Activated T-cell treated with anti-CD3 and anti-CD28 coated beads for 4 hours (primary cell): Measurements from ENCODE around the gene PKNOX2.

Experiments
- DNase-seq: peaks from one replicate; pipeline ENCODE4 v3.0.0-alpha.2; 2020

PKNOX2 gene

GRCh38 chr11:125345421-125346178 lies 181.0 kb downstream of the PKNOX2 start:
- peak; percentile 18 for DNase-seq

- no peak for DNase-seq
These were observed 181.6 kb downstream of the PKNOX2 start for GRCh38 chr11:125346179-125346530.

GRCh38 chr11:125346565-125347260 lies 182.2 kb downstream of the PKNOX2 start:
- DNase-seq: no peak

DNA sequence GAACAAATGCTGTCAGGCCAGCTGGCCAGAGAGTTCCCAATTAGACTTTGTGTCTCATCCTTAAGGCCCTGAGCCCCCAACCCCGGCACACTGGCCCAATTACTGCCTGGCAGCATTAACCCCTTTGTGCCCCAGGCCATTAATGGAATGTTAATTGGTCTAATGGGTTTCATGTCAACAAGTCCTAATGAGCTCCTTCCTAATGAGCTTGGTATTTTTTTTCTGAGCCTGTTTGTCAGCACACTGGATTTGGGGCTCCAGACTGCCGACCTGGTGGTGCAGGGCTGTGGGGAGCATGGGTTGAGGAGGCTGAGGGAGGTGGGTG lies 182.7 kb downstream of the PKNOX2 start:
- DNase-seq: no peak

GRCh38 chr11:125348141-125348651 lies 183.6 kb downstream of the PKNOX2 start:
- no peak for DNase-seq

GRCh38 chr11:125348674-125349309 lies 184.2 kb downstream of the PKNOX2 start:
- peak; percentile 31 for DNase-seq

DNA sequence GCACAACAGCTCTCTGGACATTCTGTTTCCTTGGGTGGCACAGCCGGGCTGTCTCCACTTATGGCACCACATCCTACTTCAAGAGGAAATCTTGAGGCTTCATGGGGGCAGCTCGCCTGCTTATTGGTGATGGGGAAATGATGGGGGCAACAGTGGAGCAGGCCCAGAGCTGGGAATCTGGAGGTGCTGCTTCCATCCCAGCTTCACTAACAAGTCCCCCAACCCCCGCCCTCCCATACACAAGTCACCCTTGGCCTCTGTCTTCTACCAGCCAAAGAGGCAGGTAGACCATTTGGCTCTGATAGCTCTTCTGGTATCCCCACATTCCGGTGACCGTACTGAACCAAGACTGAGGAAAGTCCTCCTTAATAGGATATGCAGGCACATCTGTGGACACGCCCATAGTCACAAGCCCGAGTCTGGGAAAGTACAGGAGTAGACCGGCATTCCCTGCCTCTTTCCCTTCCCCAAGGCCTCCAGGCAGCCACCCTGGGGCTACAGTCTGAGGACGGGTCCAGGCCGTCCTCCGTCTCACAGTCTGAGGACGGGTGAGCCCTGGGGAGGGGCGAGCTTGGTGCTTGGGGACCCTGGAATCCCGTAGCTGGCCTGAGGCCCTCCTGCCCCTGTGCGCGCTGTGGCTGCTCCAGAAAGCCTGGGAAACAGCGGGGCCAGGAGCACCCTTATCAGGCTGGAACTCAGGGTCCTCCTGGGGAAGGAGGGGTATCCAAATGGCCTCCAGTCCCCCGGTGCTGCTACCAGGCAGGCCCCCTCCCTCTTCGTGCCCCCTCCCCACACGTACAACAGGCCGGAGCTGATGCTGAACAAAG lies 185.9 kb downstream of the PKNOX2 start:
- no peak for DNase-seq

DNA sequence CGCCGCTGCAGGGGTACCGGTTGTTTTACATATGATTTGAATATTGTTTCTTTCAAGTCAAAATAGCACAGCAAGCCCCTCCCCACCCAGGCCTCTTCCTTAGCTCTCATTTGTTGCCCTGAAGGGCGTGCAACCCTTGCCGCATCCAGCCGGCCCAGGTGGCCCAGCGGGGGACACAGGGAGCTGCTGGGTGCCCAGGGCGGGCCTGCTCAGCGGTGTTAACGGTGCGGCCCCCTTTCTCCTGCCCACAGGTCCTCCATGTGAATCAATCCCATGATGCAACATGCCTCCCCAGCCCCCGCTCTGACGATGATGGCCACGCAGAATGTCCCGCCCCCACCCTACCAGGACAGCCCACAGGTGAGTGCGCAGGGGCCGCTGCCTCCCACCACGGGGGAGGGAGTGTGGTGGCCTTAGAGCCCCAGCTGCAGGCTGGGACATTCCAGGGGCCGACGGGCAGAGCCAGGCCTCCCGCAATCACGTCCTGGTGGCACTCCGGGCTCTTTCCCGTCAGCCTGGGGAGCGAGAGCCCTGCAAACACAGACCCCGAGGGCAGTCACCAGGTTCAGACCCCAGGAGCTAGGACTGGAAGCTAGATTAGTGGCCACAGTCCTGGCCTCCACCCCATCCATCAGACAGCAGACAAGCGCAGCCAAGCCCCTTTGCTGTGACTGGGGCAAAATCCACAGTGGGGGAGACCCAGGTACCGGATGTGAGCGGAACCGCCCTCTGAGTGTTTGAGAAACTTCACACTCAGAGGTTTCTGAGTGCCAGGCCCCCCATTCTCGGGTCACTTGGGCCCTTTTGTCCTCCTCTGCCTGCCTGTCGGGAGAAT lies 186.7 kb downstream of the PKNOX2 start:
- DNase-seq: no peak

DNA sequence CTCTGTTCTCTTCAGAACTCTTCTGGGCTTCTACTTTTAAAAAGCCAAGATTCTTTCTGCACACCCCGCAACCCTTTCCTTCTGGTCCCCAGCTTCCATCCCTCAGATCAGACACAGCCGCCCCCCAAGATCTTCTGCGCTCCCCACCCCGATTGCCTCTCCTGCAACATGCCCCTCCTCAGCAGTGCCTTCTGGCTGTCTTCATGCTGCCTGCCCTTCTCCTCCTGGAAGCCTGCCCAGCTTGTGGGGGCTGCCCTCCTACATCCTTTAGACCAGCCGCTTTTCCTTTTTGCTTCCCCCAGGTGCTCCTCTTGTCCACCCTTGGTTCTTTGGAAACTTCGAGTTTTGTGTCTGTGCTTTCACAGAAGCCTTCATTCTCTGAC lies 187.3 kb downstream of the PKNOX2 start:
- DNase-seq: no peak

GRCh38 chr11:125356797-125357196 lies 192.2 kb downstream of the PKNOX2 start:
- DNase-seq: no peak

- DNase-seq: no peak
These were observed 193.0 kb downstream of the PKNOX2 start for GRCh38 chr11:125357551-125357950.

- DNase-seq: no peak
These were observed 193.8 kb downstream of the PKNOX2 start for GRCh38 chr11:125358254-125358840.

- no peak for DNase-seq
These were observed 194.6 kb downstream of the PKNOX2 start for GRCh38 chr11:125359130-125359529.

DNA sequence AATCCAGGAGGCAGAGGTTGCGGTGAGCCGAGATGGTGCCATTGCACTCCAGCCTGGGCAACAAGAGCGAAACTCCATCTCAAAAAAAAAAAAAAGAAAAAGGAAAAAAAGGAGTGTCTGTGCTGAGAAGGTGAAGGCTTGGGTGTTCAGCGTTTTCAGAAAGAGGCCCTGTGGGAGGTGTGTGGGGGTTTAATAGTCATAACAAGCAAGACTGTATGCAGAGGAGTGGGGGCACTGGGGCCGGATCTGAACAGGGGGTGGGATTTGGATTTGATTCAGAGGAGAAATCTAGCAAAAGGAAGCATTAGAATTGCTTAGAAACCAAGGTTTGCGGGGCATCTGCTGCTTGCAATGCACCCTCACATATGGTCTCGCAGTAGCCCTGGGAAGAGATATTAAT lies 195.5 kb downstream of the PKNOX2 start:
- DNase-seq: no peak

DNA sequence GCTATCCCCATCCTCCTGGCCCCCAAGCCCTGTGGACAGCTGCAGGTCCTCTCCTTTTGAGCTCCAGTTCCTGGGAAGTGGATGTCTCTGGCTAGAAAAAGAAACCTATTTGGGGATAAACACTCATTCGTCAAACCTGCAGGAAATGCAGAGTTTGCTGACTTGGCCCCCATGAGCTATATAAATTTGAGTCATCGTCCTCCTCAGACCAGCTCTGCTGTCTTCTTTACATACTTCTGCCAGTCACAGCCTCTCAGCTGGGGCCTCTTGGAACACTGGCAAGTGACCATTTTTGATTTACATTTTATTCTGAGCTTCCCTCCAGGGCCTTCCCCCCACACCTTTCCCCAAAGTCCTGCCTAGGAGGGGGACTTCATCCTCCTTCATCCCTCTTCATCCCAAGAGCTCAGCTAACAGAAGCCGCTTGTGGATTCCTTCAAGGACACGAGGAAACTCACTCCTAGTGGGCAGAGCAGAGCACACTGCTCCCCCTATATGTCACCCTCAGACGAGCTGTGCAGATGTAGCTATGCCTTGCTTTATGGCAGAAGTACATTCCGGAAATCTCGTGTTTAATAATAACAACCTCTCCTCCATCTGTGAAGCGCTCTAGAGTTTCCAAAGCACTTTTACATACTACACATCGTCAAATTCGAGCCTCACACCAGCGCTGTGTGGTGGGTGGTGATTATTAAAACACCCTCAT lies 199.7 kb downstream of the PKNOX2 start:
- no peak for DNase-seq

GRCh38 chr11:125365196-125365931 lies 200.8 kb downstream of the PKNOX2 start:
- DNase-seq: no peak

DNA sequence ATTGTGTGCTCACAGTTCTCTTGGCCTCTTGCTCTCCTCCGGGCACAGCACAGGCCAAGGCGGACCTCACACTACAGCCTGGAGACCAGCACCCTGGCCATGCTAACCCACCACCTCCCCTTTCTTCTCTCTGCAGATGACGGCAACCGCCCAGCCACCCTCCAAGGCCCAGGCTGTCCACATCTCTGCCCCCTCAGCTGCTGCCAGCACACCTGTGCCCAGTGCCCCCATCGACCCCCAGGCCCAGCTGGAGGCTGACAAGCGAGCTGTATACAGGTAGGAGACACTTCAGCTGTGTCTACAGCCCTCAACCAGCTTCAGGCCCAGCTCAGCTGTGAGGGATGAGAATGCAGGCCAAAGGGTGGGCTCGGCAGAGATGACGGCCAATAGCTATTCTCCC lies 203.2 kb downstream of the PKNOX2 start:
- no peak for DNase-seq

- no peak for DNase-seq
These were observed 204.2 kb downstream of the PKNOX2 start for GRCh38 chr11:125368757-125369156.

GRCh38 chr11:125369808-125370207 lies 205.3 kb downstream of the PKNOX2 start:
- DNase-seq: no peak
